Adipocyte (in vitro differentiated cells): ENCODE measurements around the gene GPR31.
A peak's percentile ranks its signal among the peaks of the same experiment; 100 is the strongest.

Source experiments
- DNase-seq: peaks from one replicate; pipeline ENCODE4 v3.0.0-alpha.2; 2015; ENCODE audit warnings: low read depth
- H3K27me3 ChIP-seq: replicated peaks from 2 replicates; pipeline ENCODE4 v1.7.0; 2013; ENCODE audit warnings: mild to moderate bottlenecking, low read length, moderate library complexity; ENCODE audit not compliant: control insufficient read depth, insufficient read depth
- H3K36me3 ChIP-seq: 2 replicates; pipeline ENCODE4 v1.7.0; 2013; ENCODE audit warnings: low read length, mild to moderate bottlenecking, moderate library complexity; ENCODE audit not compliant: control insufficient read depth, insufficient read depth, severe bottlenecking
- H3K4me1 ChIP-seq: 2 replicates; pipeline ENCODE4 v1.7.0; 2013; ENCODE audit warnings: mild to moderate bottlenecking, low read length, moderate library complexity; ENCODE audit not compliant: control insufficient read depth, insufficient read depth
- H3K4me3 ChIP-seq: 2 replicates; pipeline ENCODE4 v1.7.0; 2013; ENCODE audit warnings: mild to moderate bottlenecking, low read length, moderate library complexity
- H3K9ac ChIP-seq: 2 replicates; pipeline ENCODE4 v1.7.0; 2013; ENCODE audit warnings: mild to moderate bottlenecking, low read length, moderate library complexity
- H3K9me3 ChIP-seq: 2 replicates; pipeline ENCODE4 v1.7.0; 2013; ENCODE audit warnings: mild to moderate bottlenecking, low read length, moderate library complexity; ENCODE audit not compliant: control insufficient read depth

GPR31 gene

DNA sequence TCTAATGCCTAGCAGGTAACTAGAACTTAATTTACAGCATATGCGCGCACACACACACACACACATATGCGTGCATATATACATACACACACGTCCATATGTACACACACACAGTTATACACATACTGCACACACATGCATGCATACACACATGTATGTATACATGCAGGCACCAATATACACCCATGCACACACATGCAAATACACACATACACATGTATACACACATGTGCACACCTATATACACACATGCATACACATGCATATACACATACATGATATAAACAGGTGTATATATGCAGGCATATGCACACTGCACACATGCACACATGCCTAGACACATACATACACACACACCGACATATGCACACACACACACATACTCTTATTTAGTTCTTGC, 33.0 kb downstream of the GPR31 start:
- no peaks in the 10 kb centered on the region for H3K36me3 ChIP-seq
- H3K9ac ChIP-seq = no peak overlapping the region
- H3K9me3 ChIP-seq = peaks cover 2% of the 10 kb centered on the region
- H3K4me3 ChIP-seq = no peak overlapping the region
- no peaks in the 10 kb centered on the region for H3K27me3 ChIP-seq
- no peaks in the 10 kb centered on the region for H3K4me1 ChIP-seq
- DNase-seq = no peak

DNA sequence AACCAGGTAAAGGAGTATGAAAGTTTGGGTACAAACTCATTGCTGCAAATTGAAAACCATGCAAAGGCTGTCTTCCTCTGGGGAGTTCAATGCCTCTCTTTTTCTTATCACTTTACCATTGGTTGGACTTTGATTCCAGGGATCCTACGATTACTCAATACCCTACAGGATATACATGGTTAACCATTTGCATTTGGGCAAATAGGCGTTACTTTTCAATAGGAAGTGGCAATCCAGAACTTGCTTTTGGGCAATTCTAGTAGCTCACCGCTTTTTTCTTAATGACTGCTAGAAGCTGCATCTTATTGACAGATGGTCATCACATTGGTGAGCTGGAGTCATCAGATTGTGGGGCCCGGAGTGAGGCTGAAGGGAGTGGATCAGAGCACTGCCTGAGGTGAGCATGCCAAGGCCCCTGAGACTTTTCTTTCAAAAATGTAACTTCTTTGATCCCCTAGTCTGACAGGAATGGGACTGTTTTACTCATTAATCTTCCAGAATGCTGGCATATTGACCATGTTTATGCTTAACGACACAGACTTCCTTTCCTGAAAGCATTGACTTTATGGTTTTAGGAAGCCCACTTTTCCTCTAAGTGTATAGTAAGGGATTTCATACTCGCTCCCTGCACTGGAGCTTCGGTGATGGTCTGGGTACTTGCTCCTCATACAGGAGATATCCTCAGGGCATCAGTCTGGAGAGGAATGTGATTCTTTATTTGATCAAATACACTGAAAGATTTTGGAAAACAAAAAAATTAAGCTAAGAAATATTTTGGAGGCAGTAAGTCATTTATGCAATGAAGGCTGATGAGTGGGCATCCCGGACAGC, 34.7 kb downstream of the GPR31 start, which contains the start of gene CCR6:
Gene CCR6 (plus strand): TSS at position 270 of the 831 bp plus-strand sequence. CDS start 13,039 bp downstream, outside the sequence.
- Histone ChIP-seq H3K36me3 (no peaks in the 10 kb centered on the region), H3K4me3 (no peak within 1 kb of the TSS), H3K9me3 (peaks cover 2% of the 10 kb centered on the region), H3K9ac (no peak within 1 kb of the TSS), H3K4me1 (no peaks in the 10 kb centered on the region), H3K27me3 (no peaks in the 10 kb centered on the region)
- no peak for DNase-seq

DNA sequence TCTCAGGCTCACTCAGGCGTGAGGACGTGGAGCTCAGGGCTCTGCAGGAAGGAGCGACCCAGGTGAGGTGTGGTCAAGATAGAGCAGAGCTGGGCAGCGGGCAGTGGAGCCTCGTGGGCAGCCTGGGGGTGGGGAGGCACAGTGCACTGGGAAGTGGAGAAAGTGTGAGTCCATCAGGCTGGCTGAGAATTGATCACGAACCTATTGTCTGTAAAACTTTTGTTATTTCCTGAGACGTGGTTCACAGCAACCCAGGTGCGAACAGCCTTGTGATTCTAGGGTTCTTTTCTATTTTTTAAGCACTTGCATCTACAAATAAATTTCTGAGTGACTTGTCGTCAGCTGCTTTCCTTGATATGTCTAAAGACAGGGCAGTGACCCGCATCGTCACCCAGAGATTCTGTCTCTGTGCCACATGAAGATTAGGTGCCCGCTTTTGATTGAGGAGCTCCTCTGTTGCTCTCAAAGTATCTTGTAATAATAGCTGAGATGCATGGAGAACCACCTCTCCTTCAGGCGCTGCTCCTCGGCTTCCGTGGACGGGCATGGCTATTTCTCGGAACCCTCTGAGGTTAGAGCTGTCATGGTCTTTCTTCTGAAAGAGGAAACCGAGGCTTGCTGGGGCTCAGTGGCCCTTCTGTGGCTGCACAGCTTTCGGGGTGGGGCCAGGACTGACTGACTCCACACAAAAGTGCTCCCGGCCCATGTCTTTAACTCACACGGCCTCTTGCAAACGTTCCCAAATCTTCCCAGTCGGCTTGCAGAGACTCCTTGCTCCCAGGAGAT, 35.5 kb downstream of the GPR31 start:
- H3K9me3 ChIP-seq = peaks cover 2% of the 10 kb centered on the region
- no peak for DNase-seq
- no peaks in the 10 kb centered on the region for H3K27me3 ChIP-seq
- no peaks in the 10 kb centered on the region for H3K4me1 ChIP-seq
- H3K4me3 ChIP-seq = no peak overlapping the region
- H3K9ac ChIP-seq = no peak overlapping the region
- no peaks in the 10 kb centered on the region for H3K36me3 ChIP-seq

DNA sequence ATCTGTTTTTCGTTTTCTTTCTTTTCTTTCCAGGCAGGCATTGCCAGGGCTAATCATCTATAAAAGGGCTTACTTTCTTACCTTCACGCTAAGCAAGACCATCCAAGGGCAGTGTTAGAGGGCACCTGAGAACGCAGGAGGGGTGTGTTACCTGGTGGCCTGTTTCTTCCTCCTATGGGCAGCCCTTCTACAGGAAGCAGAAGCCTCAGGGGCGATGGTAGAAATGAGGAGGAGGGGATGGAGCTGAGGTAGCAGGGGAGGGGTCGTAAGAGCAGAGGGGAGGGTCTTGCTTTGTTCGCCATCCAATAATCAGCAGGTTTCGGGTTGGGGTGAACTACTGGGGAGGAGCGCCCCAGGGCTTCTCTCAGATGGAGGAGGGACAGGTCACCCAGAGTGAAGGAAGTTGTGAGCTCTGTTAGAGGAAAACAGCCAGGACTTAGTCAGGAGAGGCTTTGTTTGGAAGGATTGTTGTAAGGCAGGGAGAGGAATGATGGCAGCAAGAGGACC, 36.4 kb downstream of the GPR31 start:
- Histone ChIP-seq H3K36me3 (no peaks in the 10 kb centered on the region), H3K9me3 (peaks cover 2% of the 10 kb centered on the region), H3K4me1 (no peaks in the 10 kb centered on the region), H3K9ac (no peak overlapping the region), H3K4me3 (no peak overlapping the region), H3K27me3 (no peaks in the 10 kb centered on the region)
- DNase-seq = no peak

DNA sequence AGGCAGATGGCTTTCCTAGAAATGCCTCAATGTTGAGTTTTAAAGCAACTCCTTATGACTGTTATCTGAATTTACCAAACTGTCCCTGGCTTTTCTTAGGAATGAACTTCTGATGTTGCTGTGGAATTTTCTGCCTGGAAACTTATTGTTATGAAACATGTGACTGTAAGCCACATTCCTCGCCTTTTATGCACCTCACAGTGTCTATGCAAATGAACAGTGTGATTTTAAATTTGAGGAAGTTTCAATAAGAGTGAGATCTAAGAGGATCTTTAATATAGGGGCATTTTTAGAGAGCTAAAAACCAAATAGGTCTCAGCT, 37.2 kb downstream of the GPR31 start:
- no peak for DNase-seq
- Histone ChIP-seq H3K4me3 (no peak overlapping the region), H3K36me3 (no peaks in the 10 kb centered on the region)

GRCh38 chr6:167119670-167120582, 37.9 kb downstream of the GPR31 start:
- no peaks in the 10 kb centered on the region for H3K36me3 ChIP-seq
- no peak for DNase-seq
- H3K4me3 ChIP-seq = no peak overlapping the region
- H3K4me1 ChIP-seq = no peaks in the 10 kb centered on the region
- H3K27me3 ChIP-seq = peaks cover 4% of the 10 kb centered on the region
- H3K9me3 ChIP-seq = peaks cover 2% of the 10 kb centered on the region
- H3K9ac ChIP-seq = no peak overlapping the region

More for the DNA sequence above, 37.2 kb downstream of the GPR31 start:
- H3K9ac ChIP-seq = no peak overlapping the region
- H3K27me3 ChIP-seq = no peaks in the 10 kb centered on the region
- H3K9me3 ChIP-seq = peaks cover 2% of the 10 kb centered on the region
- H3K4me1 ChIP-seq = no peaks in the 10 kb centered on the region

DNA sequence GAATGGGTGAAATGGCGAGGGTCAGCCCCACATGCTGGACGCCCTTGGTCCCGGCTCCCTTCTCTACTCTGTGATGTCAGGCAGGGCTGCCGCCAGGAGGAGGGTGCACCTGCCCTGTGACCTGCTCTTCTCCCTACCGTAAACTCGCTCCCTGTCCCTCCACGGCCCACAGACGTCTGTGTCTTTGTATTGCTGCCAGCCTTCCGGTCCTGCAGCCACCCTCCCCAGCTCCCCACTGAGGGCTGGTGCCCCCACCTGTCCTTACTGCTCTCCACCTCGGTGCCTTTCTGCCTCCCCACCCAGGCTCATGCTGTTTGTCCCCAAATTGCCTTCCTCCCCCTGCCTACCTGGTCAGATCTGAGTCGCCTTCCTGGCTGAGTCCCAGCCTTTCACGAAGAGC, 38.9 kb downstream of the GPR31 start:
- Histone ChIP-seq H3K9me3 (peaks cover 2% of the 10 kb centered on the region), H3K36me3 (no peaks in the 10 kb centered on the region), H3K4me3 (no peak overlapping the region), H3K27me3 (peaks cover 10% of the 10 kb centered on the region), H3K4me1 (no peaks in the 10 kb centered on the region), H3K9ac (no peak overlapping the region)
- DNase-seq = no peak

- no peak for DNase-seq
- no peaks in the 10 kb centered on the region for H3K36me3 ChIP-seq
- no peaks in the 10 kb centered on the region for H3K4me1 ChIP-seq
- H3K4me3 ChIP-seq = no peak overlapping the region
- peaks cover 2% of the 10 kb centered on the region for H3K9me3 ChIP-seq
- no peak overlapping the region for H3K9ac ChIP-seq
- H3K27me3 ChIP-seq = peaks cover 10% of the 10 kb centered on the region
Observed at GRCh38 chr6:167118006-167118405, 39.8 kb downstream of the GPR31 start.

GRCh38 chr6:167116838-167117228, 40.9 kb downstream of the GPR31 start:
- H3K36me3 ChIP-seq = no peaks in the 10 kb centered on the region

GRCh38 chr6:167116109-167116837, 41.5 kb downstream of the GPR31 start:
- no peak for DNase-seq
- H3K27me3 ChIP-seq = peaks cover 24% of the 10 kb centered on the region
- no peak overlapping the region for H3K9ac ChIP-seq
- H3K4me1 ChIP-seq = no peaks in the 10 kb centered on the region
- H3K9me3 ChIP-seq = peaks cover 2% of the 10 kb centered on the region
- no peaks in the 10 kb centered on the region for H3K36me3 ChIP-seq
- peak overlapping the region; percentile 25 for H3K4me3 ChIP-seq

More at GRCh38 chr6:167116838-167117228, 40.9 kb downstream of the GPR31 start:
- H3K9me3 ChIP-seq = peaks cover 2% of the 10 kb centered on the region
- DNase-seq = no peak
- H3K27me3 ChIP-seq = peaks cover 20% of the 10 kb centered on the region
- H3K4me3 ChIP-seq = no peak overlapping the region
- no peak overlapping the region for H3K9ac ChIP-seq
- H3K4me1 ChIP-seq = no peaks in the 10 kb centered on the region
